Natural killer cell (primary cell): Measurements from ENCODE around the gene UBE2F. TPM values are rescaled to one million over a fixed set of nuclear protein-coding genes. Genes with fewer than 3 reads are reported as not detected.
A peak's percentile ranks its signal among the peaks of the same experiment; 100 is the strongest.

Experiments
- ATAC-seq, 3 donors: fragments of 150-1000 bp in 2 of 3; fragments of 200-7000 bp in 1 of 3; cut with Tn5 transposase; 1 replicate in 1 of 3; 2 replicates in 2 of 3; pipeline ENCODE4 v1.10.0; 2021; ENCODE audit warnings: mild to moderate bottlenecking in 2 of 3, moderate library complexity in 2 of 3
- DNase-seq, 2 donors: peaks; one replicate each; pipeline versions ENCODE4 v3.0.0 to v3.0.0-alpha.2; 2013 to 2021; ENCODE audit warnings: mixed read lengths in 1 of 2
- H3K27ac ChIP-seq: one replicate; pipeline ENCODE4 v1.5.1; 2013; ENCODE audit warnings: mild to moderate bottlenecking, low read length
- H3K27me3 ChIP-seq: one replicate; pipeline ENCODE4 v1.6.1; 2013; ENCODE audit warnings: low read length; ENCODE audit not compliant: control insufficient read depth, insufficient read depth
- H3K36me3 ChIP-seq: one replicate; pipeline ENCODE4 v1.6.1; 2013; ENCODE audit warnings: low read length; ENCODE audit not compliant: control insufficient read depth, insufficient read depth
- H3K4me1 ChIP-seq: one replicate; pipeline ENCODE4 v1.6.1; 2013; ENCODE audit warnings: low read length; ENCODE audit not compliant: control insufficient read depth, insufficient read depth
- H3K4me3 ChIP-seq: one replicate; pipeline ENCODE4 v1.5.1; 2013; ENCODE audit warnings: low read length
- H3K9me3 ChIP-seq: one replicate; pipeline ENCODE4 v1.6.1; 2013; ENCODE audit warnings: low read length; ENCODE audit not compliant: control insufficient read depth, insufficient read depth
- H3K27ac Mint-ChIP-seq, 2 donors: one replicate each; pipeline ENCODE4 v1.8.0; 2022; ENCODE audit warnings: mild to moderate bottlenecking in 2 of 2, mixed read lengths in 2 of 2, moderate library complexity in 1 of 2
- H3K27me3 Mint-ChIP-seq, 2 donors: one replicate each; pipeline ENCODE4 v1.8.0; 2022; ENCODE audit warnings: low read depth in 2 of 2, mixed read lengths in 2 of 2
- H3K36me3 Mint-ChIP-seq: one replicate; pipeline ENCODE4 v1.8.0; 2022; ENCODE audit warnings: mixed read lengths
- H3K4me1 Mint-ChIP-seq, 2 donors: one replicate each; pipeline ENCODE4 v1.8.0; 2022; ENCODE audit warnings: mixed read lengths in 2 of 2
- H3K4me3 Mint-ChIP-seq: one replicate; pipeline ENCODE4 v1.8.0; 2022; ENCODE audit warnings: mild to moderate bottlenecking, moderate library complexity, mixed read lengths
- H3K9me3 Mint-ChIP-seq, 2 donors: one replicate each; pipeline ENCODE4 v1.8.0; 2022; ENCODE audit warnings: mixed read lengths in 2 of 2
- CTCF ChIP-seq: fragments of 200-600 bp; IDR thresholded peaks from one replicate; pipeline ENCODE4 v1.8.0; 2022; ENCODE audit warnings: antibody characterized with exemption
- WGBS: methylation state at CpG from one replicate; pipeline ENCODE4 v1.1.7; 2013; ENCODE audit warnings: missing lambda C conversion rate; ENCODE audit not compliant: insufficient coverage; 5-methylcytosine and 5-hydroxymethylcytosine counted together
- intact Hi-C: fragments of 100-400 bp; cut with micrococcal nuclease; formaldehyde crosslinking; loops from one replicate; pipeline ENCODE4 v1.14.2; 2022
- total RNA-seq, 4 donors: library from RNA; stranded (reverse); fragments of 120-200 nt in 1 of 4; gene quantifications; one replicate each; pipeline versions ENCODE4 v1.2.3 to v1.2.4, GENCODE V29; 2013 to 2022

UBE2F gene
- total RNA-seq, 3 donors from 2014 or later (not counting 1 experiment from before 2014, with no cell fraction given): 82.4 to 135 (median 96.1) TPM

GRCh38 chr2:237968048-237968862, 1.4 kb downstream of the UBE2F start:
- Mint-ChIP-seq H3K9me3 (no peaks in the 10 kb centered on the region), H3K4me3 (peak overlapping the region; percentile 92), H3K4me1 (peaks cover 58 to 59% of the 10 kb centered on the region in 2 donors), H3K27ac (peak overlapping the region; percentile 85 to 90), H3K27me3 (no peaks in the 10 kb centered on the region), H3K36me3 (no peaks in the 10 kb centered on the region)
- peak; percentile 38 to 49 (median 48) for ATAC-seq
- H3K4me1 ChIP-seq: peaks cover 46% of the 10 kb centered on the region
- no peak for TF ChIP-seq CTCF
- no peaks in the 10 kb centered on the region for H3K36me3 ChIP-seq
- intact Hi-C loops: loop anchor here (5.0 to 10.0 kb wide), 2 partner anchors 34 to 317 kb away; partner anchors contain the start of gene PER2
- no peaks in the 10 kb centered on the region for H3K27me3 ChIP-seq
- WGBS: 14% methylated on average over 11 of the region's 11 CpGs
- peak overlapping the region; percentile 47 for H3K27ac ChIP-seq
- H3K4me3 ChIP-seq: peak overlapping the region; percentile 71
- peak in 1 of 2 donors; percentile 74 for DNase-seq
- no peaks in the 10 kb centered on the region for H3K9me3 ChIP-seq

DNA sequence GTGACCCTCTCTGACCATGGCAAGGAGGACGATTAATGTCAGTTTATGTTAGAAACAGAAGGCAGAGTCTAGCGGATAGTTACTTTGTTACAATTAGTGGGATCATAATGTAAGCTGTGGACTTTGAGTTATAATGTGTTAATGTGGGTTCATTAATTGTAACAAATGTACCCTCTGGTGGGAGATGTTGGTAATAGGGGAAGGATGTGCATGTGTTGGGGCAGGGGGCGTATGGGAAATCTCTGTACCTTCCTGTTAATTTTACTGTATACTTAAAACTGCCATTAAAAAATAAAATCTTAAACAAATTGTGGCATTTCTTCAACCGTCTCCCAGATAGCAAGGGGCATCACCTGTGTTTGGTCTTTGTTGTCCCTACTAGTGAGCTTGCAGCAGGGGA, 4.8 kb downstream of the UBE2F start:
- peaks cover 24% of the 10 kb centered on the region for H3K36me3 ChIP-seq
- Mint-ChIP-seq H3K27ac (peak overlapping the region; percentile 63 to 85), H3K36me3 (no peaks in the 10 kb centered on the region), H3K27me3 (no peaks in the 10 kb centered on the region), H3K9me3 (no peaks in the 10 kb centered on the region), H3K4me3 (no peak overlapping the region), H3K4me1 (peaks cover 65% of the 10 kb centered on the region in 2 donors)
- intact Hi-C loops: no loop called here
- no peaks in the 10 kb centered on the region for H3K27me3 ChIP-seq
- DNase-seq (no peak), ATAC-seq (no peak)
- no peak overlapping the region for H3K4me3 ChIP-seq
- 64% methylated on average over 2 of the region's 4 CpGs for WGBS
- no peak for TF ChIP-seq CTCF
- no peak overlapping the region for H3K27ac ChIP-seq
- H3K4me1 ChIP-seq: peaks cover 49% of the 10 kb centered on the region
- no peaks in the 10 kb centered on the region for H3K9me3 ChIP-seq

GRCh38 chr2:237972211-237972610, 5.4 kb downstream of the UBE2F start:
- Histone ChIP-seq H3K4me1 (peaks cover 54% of the 10 kb centered on the region), H3K27me3 (no peaks in the 10 kb centered on the region), H3K4me3 (no peak overlapping the region), H3K27ac (no peak overlapping the region), H3K9me3 (no peaks in the 10 kb centered on the region), H3K36me3 (peaks cover 28% of the 10 kb centered on the region)
- no peaks in the 10 kb centered on the region for H3K27me3 Mint-ChIP-seq
- H3K9me3 Mint-ChIP-seq: no peaks in the 10 kb centered on the region
- DNase-seq (no peak), ATAC-seq (no peak)
- H3K36me3 Mint-ChIP-seq: no peaks in the 10 kb centered on the region
- peaks cover 69 to 71% of the 10 kb centered on the region in 2 donors for H3K4me1 Mint-ChIP-seq
- no peak overlapping the region for H3K4me3 Mint-ChIP-seq
- peak overlapping the region in 1 of 2 donors; percentile 85 for H3K27ac Mint-ChIP-seq
- 72% methylated on average over 2 of the region's 3 CpGs for WGBS
- TF ChIP-seq CTCF: no peak
- intact Hi-C loops: no loop called here
